ENCODE results near the gene ZCCHC13. TPM values are rescaled to one million over a fixed set of nuclear protein-coding genes. Genes with fewer than 3 reads are reported as not detected.

ZCCHC13 gene
- polyA plus RNA-seq, 2 of the 4 experiments (the other 2 are of a cell fraction) = not detected

DNA sequence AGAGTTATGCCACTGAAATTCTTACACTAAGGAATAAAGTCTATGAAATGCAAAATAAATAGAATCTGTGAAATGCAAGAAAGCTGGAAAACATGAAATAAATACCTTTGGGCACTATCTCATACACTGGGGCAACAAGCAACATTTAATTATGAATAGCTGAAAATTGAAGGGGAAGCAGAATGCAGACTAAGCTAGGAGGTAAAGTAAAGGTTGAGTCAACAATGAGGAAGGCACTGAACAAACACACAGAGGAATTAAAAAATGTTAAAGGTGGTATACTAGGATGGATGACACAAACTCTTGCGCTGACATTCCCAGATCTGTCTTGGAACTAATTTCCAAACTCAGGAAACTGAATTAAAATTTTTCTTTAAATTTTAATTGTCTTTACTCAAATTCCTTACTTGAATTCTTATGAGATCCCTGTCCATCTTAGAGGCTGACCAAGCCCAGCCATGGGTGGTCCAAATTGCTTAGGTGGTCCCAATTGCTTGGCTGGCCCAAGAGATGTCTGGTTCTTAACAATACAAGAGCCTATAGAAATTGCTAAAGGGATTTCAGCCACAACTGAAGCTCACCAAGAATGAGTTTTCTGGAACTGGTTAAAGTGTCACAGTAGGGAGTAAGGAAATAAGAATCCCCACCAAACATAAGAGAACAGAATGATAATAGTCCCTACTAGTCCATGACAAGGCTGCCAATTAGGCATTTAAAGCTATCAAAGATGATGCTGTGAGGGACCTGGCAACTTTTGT lies 41.3 kb upstream of the ZCCHC13 start:
- POLR2A ChIA-PET = interaction anchor here (1.5 kb wide), 1 partner anchor 29 kb away, joined by 5 read pairs; no protein-coding TSS in a partner anchor
- CTCF ChIA-PET = interaction anchor here (1.0 to 1.4 kb wide), 3 partner anchors 9 to 11 kb away, joined by 3 to 7 read pairs (median 3); no protein-coding TSS in a partner anchor
- 5% methylated on average over 1 of the region's 1 CpG for whole genome bisulfite sequencing (ENCODE audit: missing lambda C conversion rate)
- DNase-seq (ENCODE audit: low read depth in 1 of 2, low spot score in 1 of 2) (peak; percentile 21 to 35), ATAC-seq (peak; percentile 76 to 84; a peak in 5 of 6 replicates), FAIRE-seq (peak; percentile 36)
- H3K4me3 ChIP-seq = 0 out of 3 replicates have a peak overlapping the region, but pooled peaks have one; percentile 1
- no peak for TF ChIP-seq KDM1A (IDR thresholded peaks at IDR 0.05; ENCODE audit: low read depth)
- TF ChIP-seq CEBPB (IDR thresholded peaks at IDR 0.05) = peak; percentile 7 to 22; a peak in 1 of 4 replicates
- peak; percentile 26; the same call in 1 of the 2 replicates for TF ChIP-seq GATA3 (IDR thresholded peaks at IDR 0.05; ENCODE audit: borderline replicate concordance)
- peak; percentile 46; the same call in 1 of the 2 replicates for TF ChIP-seq JUNB (IDR thresholded peaks at IDR 0.05)
- 0 out of 5 replicates have a peak, but pooled peaks of 1 of the 2 experiments have one; percentile 16 for TF ChIP-seq JUN (IDR thresholded peaks at IDR 0.05)
- no peak for TF ChIP-seq HOXA7 (CRISPR knock-in tag; IDR thresholded peaks at IDR 0.05)
- TF ChIP-seq, protein P1, sequence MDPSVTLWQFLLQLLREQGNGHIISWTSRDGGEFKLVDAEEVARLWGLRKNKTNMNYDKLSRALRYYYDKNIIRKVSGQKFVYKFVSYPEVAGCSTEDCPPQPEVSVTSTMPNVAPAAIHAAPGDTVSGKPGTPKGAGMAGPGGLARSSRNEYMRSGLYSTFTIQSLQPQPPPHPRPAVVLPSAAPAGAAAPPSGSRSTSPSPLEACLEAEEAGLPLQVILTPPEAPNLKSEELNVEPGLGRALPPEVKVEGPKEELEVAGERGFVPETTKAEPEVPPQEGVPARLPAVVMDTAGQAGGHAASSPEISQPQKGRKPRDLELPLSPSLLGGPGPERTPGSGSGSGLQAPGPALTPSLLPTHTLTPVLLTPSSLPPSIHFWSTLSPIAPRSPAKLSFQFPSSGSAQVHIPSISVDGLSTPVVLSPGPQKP (IDR thresholded peaks at IDR 0.05; ENCODE audit: low read depth, low read length) = no peak
- TF ChIP-seq PHF8 (IDR thresholded peaks at IDR 0.05; ENCODE audit: borderline replicate concordance, low read depth) = no peak
- TF ChIP-seq CBX8 (IDR thresholded peaks at IDR 0.05) = no peak
- TF ChIP-seq CHD2 (IDR thresholded peaks at IDR 0.05; ENCODE audit: low read length, partially characterized antibody) = no peak
- no peak; a peak in 1 of 5 replicates for TF ChIP-seq RAD21 (conservative IDR thresholded peaks at IDR 0.05 in 1 of 2, IDR thresholded peaks at IDR 0.05 in 1 of 2)
- no peak for TF ChIP-seq FOSB (CRISPR knock-in tag; IDR thresholded peaks at IDR 0.05)
- peak; percentile 38 to 66; a peak in 3 of 5 replicates for TF ChIP-seq EP300 (IDR thresholded peaks at IDR 0.05)
- 0 out of 2 replicates have a peak, but pooled peaks have one; percentile 28 for TF ChIP-seq FOSL2 (IDR thresholded peaks at IDR 0.05)
- peak; percentile 57 for TF ChIP-seq FOSL2 (CRISPR knock-in tag; IDR thresholded peaks at IDR 0.05)
- TF ChIP-seq, protein P2, sequence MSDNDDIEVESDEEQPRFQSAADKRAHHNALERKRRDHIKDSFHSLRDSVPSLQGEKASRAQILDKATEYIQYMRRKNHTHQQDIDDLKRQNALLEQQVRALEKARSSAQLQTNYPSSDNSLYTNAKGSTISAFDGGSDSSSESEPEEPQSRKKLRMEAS (IDR thresholded peaks at IDR 0.05) = 0 out of 2 replicates have a peak, but pooled peaks have one; percentile 17
- no peaks in the 10 kb centered on the region for H3K9me3 ChIP-seq
- peak overlapping the region; percentile 79 to 81 for H3K27ac ChIP-seq
- H3K4me2 ChIP-seq = peak overlapping the region; percentile 72
- H3K4me1 ChIP-seq = peaks cover 70% of the 10 kb centered on the region

DNA sequence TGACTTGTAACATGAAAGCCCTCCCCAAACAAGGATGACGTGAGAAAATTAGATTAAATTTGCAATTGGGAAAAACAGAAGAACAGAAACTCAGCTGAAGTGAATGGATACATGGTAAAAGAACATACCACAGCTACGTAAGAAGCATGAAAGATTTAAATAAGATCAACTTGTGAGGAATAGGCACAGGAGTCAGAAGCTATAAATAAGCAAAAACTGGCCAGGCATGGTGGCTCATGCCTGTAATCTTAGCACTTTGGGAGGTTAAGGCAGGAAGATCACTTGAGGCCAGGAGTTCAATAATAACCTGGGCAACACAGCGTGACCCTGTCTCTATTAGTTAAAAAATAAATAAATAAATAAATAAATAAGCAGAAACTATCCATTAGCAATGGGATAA lies 33.6 kb upstream of the ZCCHC13 start:
- Histone ChIP-seq H3K9me3 (no peaks in the 10 kb centered on the region), H3K27ac (no peak overlapping the region), H3K4me1 (peaks cover 9% of the 10 kb centered on the region), H3K4me3 (no peak overlapping the region), H3K4me2 (no peak overlapping the region)
- ChIA-PET CTCF (interaction anchor here (0.9 to 2.1 kb wide), 3 partner anchors 8 to 32 kb away, joined by 3 to 7 read pairs (median 4); no protein-coding TSS in a partner anchor), POLR2A (no interaction called here)
- no peak for ATAC-seq
- WGBS (ENCODE audit: missing lambda C conversion rate) = 94% methylated on average over 3 of the region's 3 CpGs
- no peak for DNase-seq (ENCODE audit: low read depth in 1 of 2, low spot score in 1 of 2)
- TF ChIP-seq CHD2 (IDR thresholded peaks at IDR 0.05; ENCODE audit: low read length, partially characterized antibody) (no peak), HEYL (CRISPR knock-in tag; IDR thresholded peaks at IDR 0.05) (no peak), CEBPB (IDR thresholded peaks at IDR 0.05) (no peak)
- FAIRE-seq = no peak

DNA sequence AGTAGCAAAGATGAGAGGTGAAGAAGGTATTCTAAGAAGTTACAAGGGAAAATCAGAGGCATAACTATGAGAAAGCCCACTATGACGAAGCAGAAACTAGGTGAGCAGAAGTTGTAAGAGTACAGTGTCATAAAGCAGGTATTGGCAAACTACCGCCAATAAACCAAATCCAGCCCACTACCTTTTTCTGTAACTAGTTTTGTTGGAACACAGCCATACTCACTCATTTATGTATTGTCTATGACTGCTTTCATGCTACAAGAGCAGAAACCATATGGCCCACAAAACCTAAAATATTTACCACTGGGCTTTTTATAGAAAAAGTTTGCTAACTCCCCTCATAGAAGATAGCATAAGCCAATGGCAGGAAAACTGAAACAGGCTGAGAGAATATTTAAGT lies 31.8 kb upstream of the ZCCHC13 start:
- FAIRE-seq (no peak), DNase-seq (ENCODE audit: low read depth in 1 of 2, low spot score in 1 of 2) (no peak), ATAC-seq (no peak)
- H3K27ac ChIP-seq = no peak overlapping the region
- ChIA-PET POLR2A (interaction anchor here (1.1 kb wide), 1 partner anchor 20 kb away, joined by 3 read pairs; no protein-coding TSS in a partner anchor), CTCF (interaction anchor here (0.7 to 2.1 kb wide), 3 partner anchors 10 to 34 kb away, joined by 3 to 7 read pairs (median 4); no protein-coding TSS in a partner anchor)
- no peak for TF ChIP-seq MYC (IDR thresholded peaks at IDR 0.05; ENCODE audit: borderline replicate concordance, low read length)
- TF ChIP-seq, protein P2 (IDR thresholded peaks at IDR 0.05) = no peak
- TF ChIP-seq, protein P3, sequence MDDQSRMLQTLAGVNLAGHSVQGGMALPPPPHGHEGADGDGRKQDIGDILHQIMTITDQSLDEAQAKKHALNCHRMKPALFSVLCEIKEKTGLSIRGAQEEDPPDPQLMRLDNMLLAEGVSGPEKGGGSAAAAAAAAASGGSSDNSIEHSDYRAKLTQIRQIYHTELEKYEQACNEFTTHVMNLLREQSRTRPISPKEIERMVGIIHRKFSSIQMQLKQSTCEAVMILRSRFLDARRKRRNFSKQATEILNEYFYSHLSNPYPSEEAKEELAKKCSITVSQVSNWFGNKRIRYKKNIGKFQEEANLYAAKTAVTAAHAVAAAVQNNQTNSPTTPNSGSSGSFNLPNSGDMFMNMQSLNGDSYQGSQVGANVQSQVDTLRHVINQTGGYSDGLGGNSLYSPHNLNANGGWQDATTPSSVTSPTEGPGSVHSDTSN (IDR thresholded peaks at IDR 0.05) = no peak
- TF ChIP-seq, protein P4, sequence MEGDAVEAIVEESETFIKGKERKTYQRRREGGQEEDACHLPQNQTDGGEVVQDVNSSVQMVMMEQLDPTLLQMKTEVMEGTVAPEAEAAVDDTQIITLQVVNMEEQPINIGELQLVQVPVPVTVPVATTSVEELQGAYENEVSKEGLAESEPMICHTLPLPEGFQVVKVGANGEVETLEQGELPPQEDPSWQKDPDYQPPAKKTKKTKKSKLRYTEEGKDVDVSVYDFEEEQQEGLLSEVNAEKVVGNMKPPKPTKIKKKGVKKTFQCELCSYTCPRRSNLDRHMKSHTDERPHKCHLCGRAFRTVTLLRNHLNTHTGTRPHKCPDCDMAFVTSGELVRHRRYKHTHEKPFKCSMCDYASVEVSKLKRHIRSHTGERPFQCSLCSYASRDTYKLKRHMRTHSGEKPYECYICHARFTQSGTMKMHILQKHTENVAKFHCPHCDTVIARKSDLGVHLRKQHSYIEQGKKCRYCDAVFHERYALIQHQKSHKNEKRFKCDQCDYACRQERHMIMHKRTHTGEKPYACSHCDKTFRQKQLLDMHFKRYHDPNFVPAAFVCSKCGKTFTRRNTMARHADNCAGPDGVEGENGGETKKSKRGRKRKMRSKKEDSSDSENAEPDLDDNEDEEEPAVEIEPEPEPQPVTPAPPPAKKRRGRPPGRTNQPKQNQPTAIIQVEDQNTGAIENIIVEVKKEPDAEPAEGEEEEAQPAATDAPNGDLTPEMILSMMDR (IDR thresholded peaks at IDR 0.05) = no peak
- no peak for TF ChIP-seq ZNF302 (CRISPR knock-in tag; IDR thresholded peaks at IDR 0.05)
- no peak for TF ChIP-seq PHF8 (IDR thresholded peaks at IDR 0.05; ENCODE audit: borderline replicate concordance, low read depth)
- TF ChIP-seq ESRRA (IDR thresholded peaks at IDR 0.05; ENCODE audit: borderline replicate concordance, low read length) = no peak
- TF ChIP-seq RCOR1 (IDR thresholded peaks at IDR 0.05; ENCODE audit: low read depth, low read length) = no peak
- WGBS (ENCODE audit: missing lambda C conversion rate) = 98% methylated on average over 2 of the region's 2 CpGs
- H3K4me1 ChIP-seq = peaks cover 8% of the 10 kb centered on the region
- H3K4me2 ChIP-seq = no peak overlapping the region
- no peak overlapping the region for H3K4me3 ChIP-seq
- H3K9me3 ChIP-seq = no peaks in the 10 kb centered on the region

All from A549 (cell line).